ENCODE data around the gene SYS1.
"Not testable (repeated sequence)": the region's sequence is repeated elsewhere in the genome, so short reads cannot be mapped to it uniquely, and the experiment has no call there.

SYS1 gene

GRCh38 chr20:45340236-45340847 is 22.6 kb upstream of the SYS1 start:
- no peak for DNase-seq (ENCODE audit: low spot score)

- DNase-seq (ENCODE audit: low spot score), result no peak
Observed at GRCh38 chr20:45340951-45341350, 22.0 kb upstream of the SYS1 start.

- DNase-seq (ENCODE audit: low spot score), result no peak
Observed at GRCh38 chr20:45341579-45341938, 21.4 kb upstream of the SYS1 start.

- DNase-seq (ENCODE audit: low spot score), result no peak
Observed at GRCh38 chr20:45341939-45342854, 20.8 kb upstream of the SYS1 start.

- DNase-seq (ENCODE audit: low spot score), result no peak
Observed at GRCh38 chr20:45342855-45343531, 20.0 kb upstream of the SYS1 start.

- no peak for DNase-seq (ENCODE audit: low spot score)
Observed at GRCh38 chr20:45343532-45344167, 19.3 kb upstream of the SYS1 start.

- DNase-seq (ENCODE audit: low spot score), result peak; percentile 32
Observed at GRCh38 chr20:45344168-45344860, 18.6 kb upstream of the SYS1 start.

- no peak for DNase-seq (ENCODE audit: low spot score)
Observed at GRCh38 chr20:45345104-45345936, 17.6 kb upstream of the SYS1 start.

GRCh38 chr20:45346291-45346718 is 16.7 kb upstream of the SYS1 start:
- DNase-seq (ENCODE audit: low spot score), result peak; percentile 13

GRCh38 chr20:45346851-45347250 is 16.1 kb upstream of the SYS1 start:
- DNase-seq (ENCODE audit: low spot score), result peak; percentile 20

- DNase-seq (ENCODE audit: low spot score), result no peak
Observed at GRCh38 chr20:45347297-45347935, 15.5 kb upstream of the SYS1 start.

- peak; percentile 62 for DNase-seq (ENCODE audit: low spot score)
Observed at GRCh38 chr20:45347936-45348778, 14.8 kb upstream of the SYS1 start, which contains the start of gene SDC4. Gene SDC4 (minus strand): TSS chr20:45348424. CDS start chr20:45348384, 40 bp downstream.

- DNase-seq (ENCODE audit: low spot score), result no peak
Observed at GRCh38 chr20:45350217-45350616, 12.7 kb upstream of the SYS1 start.

- not testable (repeated sequence) for DNase-seq (ENCODE audit: low spot score)
Observed at GRCh38 chr20:45350795-45351194, 12.2 kb upstream of the SYS1 start.

- DNase-seq (ENCODE audit: low spot score), result no peak
Observed at GRCh38 chr20:45352729-45353128, 10.2 kb upstream of the SYS1 start.

- no peak for DNase-seq (ENCODE audit: low spot score)
Observed at GRCh38 chr20:45353746-45354145, 9.2 kb upstream of the SYS1 start.

- peak; percentile 32 for DNase-seq (ENCODE audit: low spot score)
Observed at GRCh38 chr20:45354423-45355208, 8.3 kb upstream of the SYS1 start.
